Stomach (tissue), 4 donors: ENCODE measurements around the gene ANXA2R.

Experiments used
- CTCF ChIP-seq, 7 experiments: fragments of 450-650 bp in 4 of 7; fragments of 200-600 bp in 3 of 7; sonication (generic) in 3 of 7; IDR thresholded peaks; one replicate each; pipeline ENCODE4 v1.5.1; 2016 to 2019; ENCODE audit warnings: antibody characterized with exemption in 7 of 7, control low read depth in 2 of 7, mild to moderate bottlenecking in 1 of 7
- POLR2A ChIP-seq, 4 donors: fragments of 450-650 bp; IDR thresholded peaks; one replicate each; pipeline ENCODE4 v1.6.1; 2016; ENCODE audit warnings: antibody characterized with exemption in 4 of 4, control low read depth in 2 of 4, mild to moderate bottlenecking in 1 of 4, moderate library complexity in 1 of 4
- POLR2AphosphoS5 ChIP-seq, 3 donors: sonication (generic); formaldehyde crosslinking; IDR thresholded peaks; one replicate each; pipeline ENCODE4 v1.6.1; 2016; ENCODE audit warnings: antibody characterized with exemption in 3 of 3

DNA sequence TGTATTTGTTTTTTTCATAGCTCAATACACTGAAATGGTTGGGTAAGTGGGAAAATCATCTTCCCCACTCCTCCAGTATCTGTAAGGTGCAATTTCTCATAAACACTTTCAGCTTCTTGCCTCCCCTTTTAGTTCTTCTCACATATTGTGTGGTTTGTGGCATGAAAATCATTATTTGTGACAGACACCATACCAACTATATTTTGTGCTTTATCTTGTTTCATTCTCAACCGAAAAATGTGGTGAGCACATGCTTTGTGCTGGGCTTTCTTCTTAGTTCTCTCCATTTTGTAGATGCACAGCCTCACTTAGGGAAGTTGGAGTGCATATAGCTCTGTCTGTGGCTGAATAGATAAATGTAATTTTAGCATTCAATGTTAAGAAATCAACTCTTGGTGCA, 6.4 kb upstream of the ANXA2R start:
- TF ChIP-seq CTCF (IDR thresholded peaks at IDR 0.05) (no peak), POLR2AphosphoS5 (IDR thresholded peaks at IDR 0.05) (no peak), POLR2A (IDR thresholded peaks at IDR 0.05) (no peak)
